Measurements from ENCODE around the gene SLC9A8.

DNA sequence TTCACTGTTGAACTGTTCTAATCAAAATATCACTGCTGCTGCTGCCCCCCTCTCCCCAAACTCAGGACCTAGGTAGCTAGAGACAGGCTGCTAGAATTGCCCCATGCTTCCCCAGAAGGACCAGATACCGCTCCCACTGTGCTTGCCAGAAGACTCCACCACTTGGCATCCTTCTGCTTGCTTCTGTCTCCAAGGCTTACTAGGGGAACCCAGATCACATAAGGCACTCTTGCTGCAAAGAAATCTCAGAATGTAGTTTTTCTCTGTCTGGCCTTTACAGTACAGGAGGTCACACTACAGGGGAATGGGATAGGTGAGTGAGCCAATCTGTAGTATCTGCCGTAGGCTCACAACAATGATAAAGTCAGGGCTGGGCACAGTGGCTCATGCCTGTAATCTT is 21.5 kb upstream of the SLC9A8 start:
- TF ChIP-seq, protein P1, sequence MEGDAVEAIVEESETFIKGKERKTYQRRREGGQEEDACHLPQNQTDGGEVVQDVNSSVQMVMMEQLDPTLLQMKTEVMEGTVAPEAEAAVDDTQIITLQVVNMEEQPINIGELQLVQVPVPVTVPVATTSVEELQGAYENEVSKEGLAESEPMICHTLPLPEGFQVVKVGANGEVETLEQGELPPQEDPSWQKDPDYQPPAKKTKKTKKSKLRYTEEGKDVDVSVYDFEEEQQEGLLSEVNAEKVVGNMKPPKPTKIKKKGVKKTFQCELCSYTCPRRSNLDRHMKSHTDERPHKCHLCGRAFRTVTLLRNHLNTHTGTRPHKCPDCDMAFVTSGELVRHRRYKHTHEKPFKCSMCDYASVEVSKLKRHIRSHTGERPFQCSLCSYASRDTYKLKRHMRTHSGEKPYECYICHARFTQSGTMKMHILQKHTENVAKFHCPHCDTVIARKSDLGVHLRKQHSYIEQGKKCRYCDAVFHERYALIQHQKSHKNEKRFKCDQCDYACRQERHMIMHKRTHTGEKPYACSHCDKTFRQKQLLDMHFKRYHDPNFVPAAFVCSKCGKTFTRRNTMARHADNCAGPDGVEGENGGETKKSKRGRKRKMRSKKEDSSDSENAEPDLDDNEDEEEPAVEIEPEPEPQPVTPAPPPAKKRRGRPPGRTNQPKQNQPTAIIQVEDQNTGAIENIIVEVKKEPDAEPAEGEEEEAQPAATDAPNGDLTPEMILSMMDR (IDR thresholded peaks at IDR 0.05; ENCODE audit: poor library complexity, severe bottlenecking): no peak
- no peak for TF ChIP-seq EZH2 (IDR thresholded peaks at IDR 0.05; ENCODE audit: borderline replicate concordance, insufficient read depth, low read length, poor library complexity, severe bottlenecking)
- no peak for TF ChIP-seq POLR2AphosphoS5 (IDR thresholded peaks at IDR 0.05)

Measured in neural cell (in vitro differentiated cells).